Measurements from ENCODE around the gene TMEM108.

Gene TMEM108

GRCh38 chr3:133197619-133198018, 159.4 kb downstream of the TMEM108 start:
- DNase-seq (ENCODE audit: extremely low read depth, low read depth) = no peak
- no peak for TF ChIP-seq CTCF (IDR thresholded peaks at IDR 0.05; ENCODE audit: low read depth, low read length, missing control alignments)
- H3K4me3 ChIP-seq (replicated peaks; ENCODE audit: low read depth, low read length) = no peak overlapping the region

GRCh38 chr3:133206921-133207320, 168.7 kb downstream of the TMEM108 start:
- H3K4me3 ChIP-seq (replicated peaks; ENCODE audit: low read depth, low read length) = no peak overlapping the region
- TF ChIP-seq CTCF (IDR thresholded peaks at IDR 0.05; ENCODE audit: low read depth, low read length, missing control alignments) = no peak
- no peak for DNase-seq (ENCODE audit: extremely low read depth, low read depth)

- no peak for TF ChIP-seq CTCF (IDR thresholded peaks at IDR 0.05; ENCODE audit: low read depth, low read length, missing control alignments)
- H3K4me3 ChIP-seq (replicated peaks; ENCODE audit: low read depth, low read length) = no peak overlapping the region
- no peak for DNase-seq (ENCODE audit: extremely low read depth, low read depth)
These were observed 170.0 kb downstream of the TMEM108 start for GRCh38 chr3:133208184-133208583.

- DNase-seq (ENCODE audit: extremely low read depth, low read depth) = peak; percentile 71
- TF ChIP-seq CTCF (IDR thresholded peaks at IDR 0.05; ENCODE audit: low read depth, low read length, missing control alignments) = no peak
- no peak overlapping the region for H3K4me3 ChIP-seq (replicated peaks; ENCODE audit: low read depth, low read length)
These were observed 171.8 kb downstream of the TMEM108 start for GRCh38 chr3:133209871-133210550.

- DNase-seq (ENCODE audit: extremely low read depth, low read depth) = no peak
- TF ChIP-seq CTCF (IDR thresholded peaks at IDR 0.05; ENCODE audit: low read depth, low read length, missing control alignments) = no peak
- no peak overlapping the region for H3K4me3 ChIP-seq (replicated peaks; ENCODE audit: low read depth, low read length)
These were observed 172.5 kb downstream of the TMEM108 start for GRCh38 chr3:133210656-133211055.

- TF ChIP-seq CTCF (IDR thresholded peaks at IDR 0.05; ENCODE audit: low read depth, low read length, missing control alignments) = no peak
- DNase-seq (ENCODE audit: extremely low read depth, low read depth) = no peak
- no peak overlapping the region for H3K4me3 ChIP-seq (replicated peaks; ENCODE audit: low read depth, low read length)
These were observed 173.3 kb downstream of the TMEM108 start for GRCh38 chr3:133211449-133211848.

GRCh38 chr3:133211856-133212255, 173.7 kb downstream of the TMEM108 start:
- no peak for DNase-seq (ENCODE audit: extremely low read depth, low read depth)
- TF ChIP-seq CTCF (IDR thresholded peaks at IDR 0.05; ENCODE audit: low read depth, low read length, missing control alignments) = no peak
- H3K4me3 ChIP-seq (replicated peaks; ENCODE audit: low read depth, low read length) = no peak overlapping the region
